ENCODE data around the gene PNPLA7.

GRCh38 chr9:137530331-137530730 lies 19.9 kb downstream of the PNPLA7 start:
- TF ChIP-seq POLR2A (IDR thresholded peaks at IDR 0.05) (no peak), CTCF (IDR thresholded peaks at IDR 0.05) (no peak)
